GM19467 (cell line): ENCODE measurements around the gene UROC1.

Source experiments
- ATAC-seq: cut with Tn5 transposase; IDR thresholded peaks from one replicate; pipeline ENCODE4 v1.9.1; 2021; ENCODE audit warnings: mild to moderate bottlenecking, moderate library complexity; ENCODE audit not compliant: unreplicated experiment

UROC1 gene

DNA sequence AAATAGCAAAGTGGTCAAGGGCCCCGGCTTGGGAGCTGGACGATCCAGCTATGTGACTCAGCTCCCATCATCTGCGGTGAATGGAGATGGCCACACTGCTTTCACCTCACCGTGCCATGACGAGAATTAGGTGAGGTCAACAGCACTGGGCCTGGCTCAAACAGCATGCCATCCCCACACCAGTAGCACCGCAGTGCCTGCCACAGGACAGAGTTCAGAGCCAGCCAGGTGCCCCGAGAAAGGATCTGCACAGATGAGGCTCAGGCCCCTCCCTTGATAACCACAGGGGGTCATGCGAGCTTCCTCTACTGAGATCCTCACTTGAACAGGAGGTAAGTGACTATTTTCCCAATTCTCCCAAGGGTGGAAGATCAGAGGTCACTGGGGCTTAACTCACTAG lies 71.3 kb downstream of the UROC1 start:
- ATAC-seq = no peak

DNA sequence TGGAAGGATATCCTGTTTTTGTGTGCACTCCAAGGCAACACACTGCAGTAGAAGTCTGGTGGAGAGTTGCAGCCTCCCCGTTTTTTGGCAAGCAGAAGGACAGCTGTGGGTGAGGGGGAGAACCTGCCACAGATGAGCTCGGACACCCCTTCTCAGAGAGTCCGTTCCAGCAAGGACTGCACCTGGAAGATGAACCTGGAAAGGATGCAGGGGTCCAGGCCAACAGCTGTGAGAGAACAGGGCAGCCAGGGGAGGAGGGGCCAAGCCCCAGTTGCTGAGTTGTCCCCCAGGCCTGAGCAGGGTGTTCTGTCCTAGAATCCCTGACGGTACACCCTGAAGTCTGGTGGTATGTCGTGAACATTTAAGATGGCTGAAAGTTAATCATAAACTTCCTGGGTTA lies 72.1 kb downstream of the UROC1 start:
- ATAC-seq = no peak

DNA sequence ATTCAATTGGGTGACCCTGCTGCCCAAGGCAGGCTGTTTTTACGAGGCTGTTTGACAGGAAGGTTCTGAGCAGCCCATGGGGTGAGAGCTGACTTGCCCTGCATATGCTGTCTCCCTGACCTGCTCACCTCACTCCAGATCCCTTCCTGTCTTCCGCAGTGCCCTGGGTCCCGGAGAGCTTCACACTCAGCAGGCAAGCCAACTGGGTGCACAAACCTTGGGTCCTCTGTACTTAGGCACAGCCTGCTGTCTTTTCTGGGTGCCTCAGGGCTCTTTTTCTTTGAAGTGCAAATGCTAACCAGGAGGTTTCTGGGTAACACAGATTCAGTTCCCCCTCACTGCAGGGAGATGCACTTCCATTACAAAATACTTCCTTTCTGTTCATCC lies 74.7 kb downstream of the UROC1 start:
- no peak for ATAC-seq

DNA sequence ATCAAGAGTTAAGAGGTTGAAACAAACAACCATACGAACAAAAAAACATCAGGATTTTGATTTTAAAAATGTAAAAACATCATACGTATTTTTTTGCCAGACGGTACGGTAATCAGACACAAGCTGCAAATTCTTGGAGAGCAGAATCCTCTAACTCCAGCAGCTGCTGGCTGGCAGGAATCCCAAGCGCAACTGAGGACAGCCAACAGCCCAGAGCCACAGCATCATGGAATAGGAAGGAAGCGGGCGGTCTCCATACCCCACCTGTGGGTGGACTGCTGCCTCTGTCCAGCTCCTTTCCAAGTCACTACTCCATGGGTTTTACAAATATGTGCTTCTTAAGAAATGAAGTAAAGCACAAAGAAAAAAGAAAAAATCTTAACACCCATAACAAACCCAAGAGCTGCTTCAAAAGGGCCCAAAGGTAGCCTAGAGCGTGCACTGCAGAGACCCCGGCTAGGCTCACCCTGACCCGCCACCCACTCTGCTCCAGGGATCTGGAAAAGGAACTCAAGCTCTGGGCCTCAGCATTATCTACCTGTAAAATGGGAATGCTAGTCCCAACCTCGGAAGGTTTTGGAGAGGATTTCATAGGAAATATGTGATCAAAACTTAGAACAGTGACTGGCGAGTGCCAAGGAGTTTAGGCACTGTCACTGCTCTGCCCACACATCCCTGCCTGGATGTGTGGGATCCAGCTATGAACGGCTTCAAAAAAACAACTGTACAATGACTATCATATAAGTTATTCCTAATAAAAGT lies 75.3 kb downstream of the UROC1 start:
- ATAC-seq = no peak

DNA sequence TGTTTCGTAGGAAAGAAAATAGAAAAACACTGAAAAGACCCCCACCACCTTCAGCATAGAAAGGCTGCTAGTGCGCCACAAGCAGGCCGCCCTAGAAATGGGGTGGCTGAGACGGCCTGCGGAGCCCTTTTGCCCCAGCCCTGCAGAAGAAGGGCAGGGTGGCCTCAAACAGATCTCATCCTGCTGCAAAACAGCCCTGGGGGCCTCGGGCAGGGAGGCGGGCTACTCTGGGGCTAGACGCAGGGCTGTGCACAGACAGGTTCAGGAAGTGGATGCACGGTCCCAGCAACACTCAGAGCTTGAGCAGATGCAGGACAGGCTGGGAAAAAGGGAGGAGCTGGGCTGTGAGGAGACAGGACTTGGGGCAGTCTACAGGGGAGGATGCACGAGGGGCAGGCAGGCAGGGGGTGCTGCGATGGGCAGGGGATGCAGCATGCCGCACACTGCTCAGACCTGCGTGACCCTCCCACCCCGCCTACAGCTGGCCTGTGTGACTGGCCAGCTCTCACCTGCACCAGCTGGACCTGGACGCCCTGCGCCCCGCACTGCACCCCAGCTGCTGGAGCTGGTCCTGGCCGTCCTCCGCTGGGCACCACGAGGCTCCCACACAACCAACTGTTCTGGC lies 76.2 kb downstream of the UROC1 start:
- ATAC-seq = no peak

DNA sequence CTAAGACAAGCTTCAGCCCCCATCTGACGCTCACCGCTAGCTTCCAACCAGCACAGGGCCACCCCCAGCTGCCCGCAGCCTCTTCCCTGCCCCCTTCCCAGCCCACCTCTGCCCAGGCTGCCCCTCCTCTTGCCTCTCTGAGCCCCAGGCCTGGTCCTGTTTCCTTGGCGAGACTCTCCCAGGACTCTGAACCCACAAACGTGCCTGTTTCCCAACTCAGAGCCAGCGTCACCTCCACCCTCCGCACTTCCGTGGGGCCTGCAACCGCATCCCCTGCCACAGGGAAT lies 76.9 kb downstream of the UROC1 start:
- no peak for ATAC-seq

DNA sequence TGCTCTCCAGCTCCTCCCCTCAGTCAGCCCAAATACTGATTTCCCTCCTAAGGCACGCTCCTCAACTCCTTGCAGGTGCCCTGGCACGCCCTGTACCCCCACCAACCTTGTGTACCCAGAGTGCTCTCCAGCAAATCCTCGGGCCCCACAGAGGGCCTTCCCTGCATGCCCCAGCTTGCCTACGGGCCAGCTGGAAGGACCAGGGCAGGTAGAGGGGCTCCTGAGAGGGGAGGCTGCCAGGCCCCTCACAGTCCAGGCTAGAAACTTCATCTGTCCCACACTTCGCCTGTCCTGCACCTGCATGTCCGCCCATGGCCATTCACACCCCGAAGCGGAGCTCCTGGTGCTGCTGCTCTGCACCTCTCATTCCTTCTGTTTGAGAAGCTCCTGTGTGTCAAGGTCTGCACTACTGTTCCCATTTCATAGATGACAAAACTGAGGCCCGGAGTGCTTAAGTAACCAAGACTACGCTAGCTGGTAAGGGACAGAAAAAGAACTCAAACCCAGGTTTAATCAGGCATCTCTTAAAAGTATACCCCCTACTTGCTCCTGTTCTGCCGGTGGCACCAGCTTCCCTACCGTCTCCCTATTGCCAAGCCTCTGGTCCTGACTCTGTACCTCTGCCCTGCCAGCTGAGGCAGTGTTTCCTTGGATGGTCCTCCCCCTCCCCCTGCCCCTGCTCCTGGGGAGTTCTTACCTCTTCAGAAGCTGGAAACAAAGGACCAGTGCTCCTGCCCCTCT lies 77.4 kb downstream of the UROC1 start:
- ATAC-seq = no peak

DNA sequence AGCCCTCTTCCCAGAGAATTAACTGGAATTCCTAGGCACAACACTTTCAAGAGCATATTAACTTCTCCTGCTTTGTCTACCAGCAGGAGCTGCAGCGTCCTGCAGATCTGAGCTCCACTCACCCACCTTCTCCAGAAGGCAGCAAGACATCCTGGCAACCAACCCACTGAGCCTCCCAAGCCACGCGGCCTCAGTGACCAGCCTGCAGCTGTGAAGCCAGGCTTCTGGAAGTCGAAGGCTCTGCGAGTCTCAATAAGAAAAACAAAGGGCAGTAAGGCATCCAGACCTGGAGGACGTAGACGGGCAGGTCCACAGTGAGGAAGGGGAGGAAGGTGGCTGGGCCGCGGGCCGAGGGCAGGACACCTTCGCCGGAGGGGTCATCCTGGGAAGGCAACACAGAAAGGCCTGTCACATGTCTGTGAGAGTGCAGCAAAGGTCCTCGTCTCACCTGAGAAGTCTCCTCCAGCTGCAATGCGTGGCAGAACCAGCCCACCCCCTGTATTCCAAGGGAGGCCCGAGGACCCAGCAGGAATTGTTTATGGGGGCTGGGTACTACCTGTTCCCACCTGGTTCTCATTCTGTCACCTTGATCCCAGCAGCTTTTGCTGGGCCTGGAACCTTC lies 78.1 kb downstream of the UROC1 start:
- ATAC-seq = no peak

DNA sequence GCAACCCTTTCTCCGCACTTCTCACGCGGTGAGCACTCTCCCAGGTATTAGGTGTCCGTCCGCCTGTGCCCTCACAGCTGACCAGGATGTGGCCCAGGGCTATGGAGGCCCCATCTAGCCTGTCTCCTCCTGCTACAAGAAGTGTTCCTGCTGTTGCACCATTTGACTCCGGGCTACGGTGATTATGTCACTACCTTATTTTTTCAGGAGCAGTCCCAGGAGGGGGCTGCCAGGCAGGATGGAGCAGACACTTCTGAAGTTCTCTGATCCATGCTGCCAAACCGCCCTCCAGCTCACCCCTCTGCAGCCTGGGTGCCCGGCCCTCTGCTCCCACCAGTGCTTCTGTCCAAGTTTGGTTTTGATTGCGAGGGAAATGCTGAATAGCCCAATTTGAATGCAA lies 78.8 kb downstream of the UROC1 start:
- ATAC-seq = no peak

DNA sequence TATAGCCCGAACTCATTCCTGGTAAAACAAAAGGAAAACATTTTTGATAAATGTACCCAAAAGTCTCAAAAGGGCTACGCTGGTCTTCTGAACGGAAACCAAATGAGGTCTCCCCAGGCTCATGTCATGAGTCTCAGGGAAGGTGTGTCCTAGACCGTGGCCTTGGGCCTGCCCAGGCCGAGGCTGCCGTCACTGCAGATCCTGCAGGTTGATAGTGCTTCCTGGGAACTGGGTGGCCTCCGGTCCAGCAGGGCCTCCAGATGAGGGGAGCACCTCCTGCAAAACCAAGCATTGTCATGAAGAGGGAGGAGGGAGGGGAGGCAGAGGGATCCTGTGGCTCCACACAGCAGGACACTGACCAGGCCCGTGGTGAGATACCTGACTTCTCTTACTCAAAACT lies 79.4 kb downstream of the UROC1 start:
- no peak for ATAC-seq

DNA sequence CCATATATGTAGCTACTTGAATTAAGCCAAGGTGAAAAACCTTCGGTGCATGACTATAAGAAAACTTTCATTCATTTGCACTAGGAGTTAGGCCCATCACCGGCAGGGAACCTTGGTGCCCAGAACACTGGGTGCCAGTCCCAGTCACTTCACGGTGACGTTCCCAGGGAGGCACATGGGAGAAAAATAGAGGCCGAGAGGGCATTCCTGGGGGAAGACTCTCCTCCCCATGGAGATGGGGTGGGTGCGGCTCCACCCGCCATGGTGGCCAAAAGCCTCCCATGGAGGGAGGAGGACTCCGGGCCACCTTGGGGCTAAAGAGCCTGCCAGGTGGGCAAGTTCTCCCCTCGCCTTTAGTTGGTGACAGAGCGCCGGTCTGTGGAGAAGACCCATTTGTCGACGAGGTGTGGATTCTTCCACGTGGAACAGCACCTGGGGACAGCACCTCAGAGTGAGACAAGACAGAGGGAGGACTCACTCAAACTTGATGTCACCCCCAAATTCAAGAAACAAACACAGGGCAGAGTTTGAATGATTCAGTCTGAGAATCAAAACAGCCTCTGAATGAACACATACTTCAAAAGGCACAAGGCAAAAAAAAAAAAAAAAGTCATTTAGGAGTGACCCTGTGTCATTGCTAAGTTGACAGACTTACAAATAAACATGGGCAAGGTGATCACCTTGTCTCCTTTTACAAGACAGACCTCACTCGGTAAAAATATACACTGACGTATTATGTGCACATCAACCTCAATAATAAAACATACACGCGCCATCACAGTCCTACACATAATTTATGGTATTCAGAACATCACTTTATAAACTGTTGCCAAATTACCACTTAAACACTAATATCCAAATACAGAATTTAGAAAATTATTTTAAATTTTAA lies 80.5 kb downstream of the UROC1 start:
- no peak for ATAC-seq

DNA sequence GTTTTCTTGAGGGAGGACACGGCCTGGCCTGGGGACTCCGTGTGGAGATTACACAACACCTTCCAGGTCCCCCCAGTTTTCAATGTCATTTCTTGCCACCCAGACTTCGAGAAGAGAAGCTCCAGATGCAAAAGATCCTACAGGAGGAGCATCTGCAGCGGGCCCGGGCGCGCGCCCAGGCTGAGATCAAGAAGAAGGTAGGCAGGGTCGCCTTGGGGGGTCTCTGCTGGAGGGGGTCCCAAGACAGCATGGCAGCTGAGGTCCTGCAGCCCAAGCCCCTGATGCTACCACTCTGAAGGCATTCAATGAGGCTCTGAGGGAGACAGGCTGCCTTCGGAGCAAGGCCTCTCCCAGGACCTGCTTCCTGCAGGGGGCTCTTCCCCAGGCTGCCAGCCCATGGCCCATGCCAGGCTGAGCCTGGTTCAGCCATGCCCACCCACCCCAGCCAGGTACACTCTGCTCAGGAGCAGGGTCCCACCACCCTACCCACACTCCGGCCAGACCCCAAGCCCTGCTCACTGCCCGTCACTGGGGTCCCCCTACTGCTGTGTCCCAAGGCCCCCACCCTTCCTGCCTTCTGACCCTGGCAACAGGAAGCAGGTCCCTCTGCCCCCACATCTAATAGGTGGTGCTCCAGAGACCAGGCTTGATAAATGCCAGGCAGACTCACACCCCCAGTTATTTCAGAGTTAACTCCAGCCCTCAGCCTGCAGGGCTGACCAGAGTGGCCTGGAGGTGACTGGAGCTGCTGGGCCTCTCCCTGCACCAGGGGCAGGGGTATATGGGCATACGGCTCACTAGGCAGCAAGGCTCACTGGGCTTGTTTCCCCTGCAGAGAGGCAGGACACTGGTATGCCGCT lies 81.9 kb downstream of the UROC1 start:
- no peak for ATAC-seq

DNA sequence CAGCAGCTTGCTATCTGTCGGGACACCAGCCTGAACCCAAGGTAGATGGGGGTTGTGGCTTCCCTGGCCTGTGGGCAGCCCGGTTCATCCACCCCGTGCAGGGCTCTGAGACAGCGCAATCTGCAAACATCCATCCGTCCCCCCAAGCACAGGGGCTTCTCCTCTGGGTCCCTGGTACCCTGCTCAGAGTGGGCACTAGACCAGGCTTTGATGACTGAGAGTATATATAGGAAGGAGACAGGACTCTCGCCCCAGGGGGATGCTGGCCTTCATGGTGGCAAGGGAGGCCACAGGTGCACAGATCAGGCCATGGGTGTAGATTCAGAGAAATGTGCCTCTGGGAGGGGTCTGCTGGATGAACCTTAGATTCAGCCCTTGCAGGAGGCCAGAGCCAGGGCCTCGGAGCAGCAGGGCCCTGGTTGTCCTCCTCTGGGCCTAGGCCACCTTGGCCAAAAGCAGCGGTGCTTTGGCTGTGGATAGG lies 82.6 kb downstream of the UROC1 start:
- no peak for ATAC-seq

DNA sequence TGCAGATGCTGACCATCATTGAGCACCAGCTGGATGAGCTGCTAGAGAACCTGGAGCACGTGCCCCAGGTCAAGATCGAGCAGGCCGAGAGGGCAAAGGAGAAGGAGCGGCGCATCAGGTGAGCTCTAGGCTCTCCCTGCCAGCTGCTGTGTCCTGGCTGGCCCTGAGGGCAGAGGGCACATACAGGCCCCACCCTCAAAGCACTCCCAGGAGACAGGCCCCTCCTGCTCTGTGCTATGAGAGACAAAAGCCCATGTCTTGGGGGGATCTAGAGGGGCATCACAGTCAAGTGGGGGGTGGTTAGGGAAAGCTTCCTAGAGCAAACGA lies 83.3 kb downstream of the UROC1 start:
- no peak for ATAC-seq

DNA sequence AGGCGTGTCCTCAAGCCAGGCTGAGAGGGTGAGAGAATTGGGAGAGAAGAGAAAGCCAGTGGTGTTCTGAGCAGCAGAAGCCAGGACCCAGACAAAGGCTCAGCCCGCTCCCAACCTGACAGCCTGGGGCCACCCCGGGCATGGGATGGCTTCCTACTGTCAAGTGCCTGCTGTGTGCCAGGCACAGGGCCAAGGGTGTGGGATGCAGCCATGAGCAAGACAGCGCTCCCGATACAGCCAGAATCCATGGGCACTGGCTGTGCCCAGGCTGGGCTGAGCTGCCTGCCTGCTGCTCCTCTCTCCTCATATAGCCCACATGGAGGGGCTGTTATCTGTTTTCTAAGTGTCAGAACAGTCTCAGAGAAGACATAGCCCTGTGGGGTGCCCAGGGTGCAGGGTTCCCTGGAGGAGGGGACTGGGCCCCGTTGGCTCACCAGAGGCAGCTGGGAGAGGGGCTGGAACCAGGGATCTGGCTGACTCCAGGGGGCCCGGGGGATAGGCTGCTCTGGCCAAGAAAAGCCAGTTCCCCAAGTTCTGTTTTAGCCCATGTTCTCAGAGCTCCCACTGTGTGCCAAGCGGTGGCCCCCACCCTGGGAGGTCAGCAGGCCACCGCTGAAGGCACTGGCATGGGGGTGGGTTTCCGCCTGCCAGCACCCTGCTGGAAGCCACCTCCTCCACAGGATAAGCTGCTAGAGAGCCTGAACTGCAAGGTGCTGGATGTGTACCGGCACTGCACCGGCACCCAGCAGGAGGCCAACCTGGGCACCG lies 83.9 kb downstream of the UROC1 start:
- ATAC-seq = no peak

DNA sequence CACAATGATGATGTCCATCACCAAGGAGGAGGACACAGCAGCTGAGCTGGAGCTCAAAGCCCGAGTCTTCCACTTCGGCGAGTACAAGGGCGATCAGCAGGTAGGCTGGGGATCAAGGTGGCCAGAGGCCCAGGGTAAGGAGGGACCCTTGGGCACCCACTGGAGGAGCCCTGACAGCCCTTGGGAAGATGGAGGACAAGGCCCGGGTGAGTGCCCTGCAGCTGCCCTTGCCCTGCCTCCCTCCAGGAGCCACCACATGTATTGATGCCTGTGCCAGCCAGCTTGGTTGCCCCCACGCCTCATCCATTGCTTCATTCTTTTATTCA lies 84.5 kb downstream of the UROC1 start:
- no peak for ATAC-seq

DNA sequence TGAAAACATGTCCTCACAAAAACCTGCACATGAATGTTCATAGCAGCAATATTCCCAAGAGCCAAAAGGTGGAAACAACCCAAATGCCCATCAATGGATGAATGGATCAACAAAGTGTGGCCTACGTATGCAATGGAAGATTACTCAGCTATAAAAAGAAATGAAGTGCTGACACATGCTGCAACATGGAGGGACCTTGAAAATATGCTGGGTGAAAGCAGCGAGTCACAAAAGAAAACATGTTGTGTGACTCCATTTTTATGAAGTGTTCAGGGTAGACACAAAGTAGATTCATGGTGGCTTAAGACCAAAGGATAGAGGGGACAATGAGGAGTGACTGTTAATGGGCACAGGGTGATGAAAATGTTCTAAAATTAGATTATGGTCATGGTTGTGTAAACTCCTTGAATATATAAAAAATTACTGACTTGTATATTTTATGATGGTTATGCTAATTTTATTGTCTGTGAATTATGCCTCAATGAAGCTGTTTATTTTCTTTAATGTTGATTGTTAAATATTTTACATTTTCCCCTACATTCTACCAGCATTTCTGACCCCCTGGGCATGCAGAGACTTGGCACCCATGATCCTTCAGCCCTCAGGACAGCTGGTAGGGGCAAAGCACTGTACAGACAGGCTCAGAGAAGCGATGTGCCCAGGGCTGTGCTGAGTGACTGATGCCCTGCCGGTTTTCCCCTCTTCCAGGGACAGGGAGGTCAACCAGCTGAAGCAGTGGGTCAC lies 85.0 kb downstream of the UROC1 start:
- ATAC-seq = no peak
